GM20000 (cell line): ENCODE results near the gene LRP1-AS.

Source experiments
- DNase-seq: peaks from one replicate; pipeline ENCODE4 v3.0.0; 2012; ENCODE audit warnings: low spot score
- TF ChIP-seq, protein P1 (sequence below): IDR thresholded peaks from 2 replicates; pipeline ENCODE4 v1.5.1; 2012; ENCODE audit warnings: mild to moderate bottlenecking, control low read depth; ENCODE audit errors: extremely low read depth, missing control alignments

The LRP1-AS gene

GRCh38 chr12:57185906-57186508 is 38.6 kb upstream of the LRP1-AS start:
- TF ChIP-seq, protein P1, sequence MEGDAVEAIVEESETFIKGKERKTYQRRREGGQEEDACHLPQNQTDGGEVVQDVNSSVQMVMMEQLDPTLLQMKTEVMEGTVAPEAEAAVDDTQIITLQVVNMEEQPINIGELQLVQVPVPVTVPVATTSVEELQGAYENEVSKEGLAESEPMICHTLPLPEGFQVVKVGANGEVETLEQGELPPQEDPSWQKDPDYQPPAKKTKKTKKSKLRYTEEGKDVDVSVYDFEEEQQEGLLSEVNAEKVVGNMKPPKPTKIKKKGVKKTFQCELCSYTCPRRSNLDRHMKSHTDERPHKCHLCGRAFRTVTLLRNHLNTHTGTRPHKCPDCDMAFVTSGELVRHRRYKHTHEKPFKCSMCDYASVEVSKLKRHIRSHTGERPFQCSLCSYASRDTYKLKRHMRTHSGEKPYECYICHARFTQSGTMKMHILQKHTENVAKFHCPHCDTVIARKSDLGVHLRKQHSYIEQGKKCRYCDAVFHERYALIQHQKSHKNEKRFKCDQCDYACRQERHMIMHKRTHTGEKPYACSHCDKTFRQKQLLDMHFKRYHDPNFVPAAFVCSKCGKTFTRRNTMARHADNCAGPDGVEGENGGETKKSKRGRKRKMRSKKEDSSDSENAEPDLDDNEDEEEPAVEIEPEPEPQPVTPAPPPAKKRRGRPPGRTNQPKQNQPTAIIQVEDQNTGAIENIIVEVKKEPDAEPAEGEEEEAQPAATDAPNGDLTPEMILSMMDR = no peak
- no peak for DNase-seq

DNA sequence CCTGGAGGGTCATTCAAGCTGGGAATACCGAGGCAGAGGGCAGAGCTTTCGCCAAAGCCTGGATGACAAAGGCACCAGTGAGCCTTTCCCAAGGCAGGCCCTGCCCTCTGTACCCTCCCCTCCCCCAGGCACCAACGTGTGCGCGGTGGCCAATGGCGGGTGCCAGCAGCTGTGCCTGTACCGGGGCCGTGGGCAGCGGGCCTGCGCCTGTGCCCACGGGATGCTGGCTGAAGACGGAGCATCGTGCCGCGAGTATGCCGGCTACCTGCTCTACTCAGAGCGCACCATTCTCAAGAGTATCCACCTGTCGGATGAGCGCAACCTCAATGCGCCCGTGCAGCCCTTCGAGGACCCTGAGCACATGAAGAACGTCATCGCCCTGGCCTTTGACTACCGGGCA is 38.0 kb upstream of the LRP1-AS start:
- TF ChIP-seq, protein P1 = no peak
- DNase-seq = no peak

DNA sequence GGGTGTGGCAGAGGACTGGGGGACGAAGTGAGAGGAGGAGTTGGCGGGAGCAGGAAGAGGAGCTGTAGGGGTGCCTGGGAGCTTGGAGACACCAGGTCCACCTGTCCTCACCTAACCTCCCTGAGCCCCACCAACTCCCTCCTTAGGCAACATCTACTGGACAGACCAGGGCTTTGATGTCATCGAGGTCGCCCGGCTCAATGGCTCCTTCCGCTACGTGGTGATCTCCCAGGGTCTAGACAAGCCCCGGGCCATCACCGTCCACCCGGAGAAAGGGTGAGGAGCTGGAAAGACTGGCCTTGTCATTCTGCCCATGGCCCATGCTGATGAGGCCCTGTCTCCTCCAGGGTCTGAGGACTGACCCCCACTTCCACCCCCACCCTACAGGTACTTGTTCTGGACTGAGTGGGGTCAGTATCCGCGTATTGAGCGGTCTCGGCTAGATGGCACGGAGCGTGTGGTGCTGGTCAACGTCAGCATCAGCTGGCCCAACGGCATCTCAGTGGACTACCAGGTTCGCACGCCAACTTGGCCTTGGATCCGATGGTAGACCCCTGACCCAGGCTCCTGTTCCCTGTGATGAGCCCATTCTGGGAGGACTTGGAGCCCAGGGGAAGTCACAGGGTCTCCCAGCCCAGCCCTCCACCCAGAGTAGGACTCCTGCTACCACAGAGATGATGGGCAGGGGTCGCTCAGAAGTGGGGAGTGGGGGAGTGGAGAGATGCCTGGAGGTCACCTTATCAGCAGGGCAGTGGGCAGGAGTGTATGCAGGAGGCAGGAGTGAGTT is 36.7 kb upstream of the LRP1-AS start:
- TF ChIP-seq, protein P1 = no peak
- no peak for DNase-seq

DNA sequence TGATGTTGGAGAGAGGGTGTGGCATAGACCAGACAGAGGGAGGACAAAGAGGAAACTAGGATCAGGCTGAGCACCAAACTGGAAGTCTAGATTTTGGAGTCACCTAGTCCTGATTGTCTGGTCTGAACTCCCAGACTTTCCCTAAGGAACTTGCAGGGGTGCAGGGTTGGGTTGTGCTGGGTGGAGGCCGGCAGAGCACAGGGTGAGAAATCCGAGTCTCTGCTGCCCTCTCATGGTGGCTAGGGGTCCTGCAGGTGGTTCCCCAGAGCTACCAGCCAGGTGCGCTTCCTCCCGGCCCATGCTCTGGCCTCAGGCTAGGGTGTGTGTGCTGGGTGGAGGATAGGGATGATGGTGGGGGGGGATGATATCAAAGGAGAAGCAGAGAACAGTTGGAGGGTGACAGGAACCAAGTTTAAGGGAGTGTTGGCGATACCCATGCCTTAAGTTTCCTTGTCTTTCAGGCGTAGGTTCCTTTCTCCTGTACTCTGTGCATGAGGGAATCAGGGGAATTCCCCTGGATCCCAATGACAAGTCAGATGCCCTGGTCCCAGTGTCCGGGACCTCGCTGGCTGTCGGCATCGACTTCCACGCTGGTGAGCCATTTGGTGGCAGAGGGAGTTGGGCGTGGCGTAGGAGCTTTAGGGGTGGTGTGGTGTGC is 35.6 kb upstream of the LRP1-AS start:
- TF ChIP-seq, protein P1 = peak; percentile 88
- peak; percentile 97 for DNase-seq

DNA sequence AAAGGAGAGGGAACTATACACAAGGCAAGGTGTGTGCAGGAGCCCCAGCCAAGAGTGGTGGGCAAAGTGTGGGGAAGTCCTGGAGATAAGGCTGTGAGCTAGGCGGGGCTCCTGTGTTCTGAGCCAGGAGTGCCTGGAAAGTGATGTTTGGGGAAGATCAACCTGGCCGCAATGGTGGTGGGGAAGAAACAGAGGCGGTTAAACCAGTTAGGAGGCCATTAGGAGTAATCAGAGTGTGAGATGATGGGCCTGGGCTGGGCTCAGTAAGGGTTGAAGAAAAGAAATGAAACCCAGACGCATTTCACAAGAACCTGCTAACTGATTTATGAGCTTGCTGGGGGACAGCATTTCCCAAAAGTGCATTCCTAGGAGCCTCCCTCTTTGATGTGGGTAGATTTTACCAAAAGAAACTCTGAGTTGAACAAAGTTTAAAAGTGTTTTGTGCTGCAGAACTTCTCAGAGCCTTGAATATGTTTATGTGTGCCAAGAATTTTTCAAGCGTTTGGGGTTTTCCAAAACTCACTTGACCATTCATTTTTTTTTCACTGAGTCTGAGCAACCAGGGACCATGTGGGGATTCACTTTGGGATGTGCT is 34.2 kb upstream of the LRP1-AS start:
- TF ChIP-seq, protein P1 = no peak
- no peak for DNase-seq

GRCh38 chr12:57181072-57181471 is 33.7 kb upstream of the LRP1-AS start:
- TF ChIP-seq, protein P1 = no peak
- no peak for DNase-seq
